Coronary artery (tissue), 2 donors: ENCODE results near the gene GSTO2.

Source experiments
- DNase-seq: peaks from one replicate; pipeline ENCODE4 v3.0.0-alpha.2; 2017; ENCODE audit warnings: low spot score
- H3K27ac ChIP-seq, 2 donors: fragments of 200-600 bp; sonication (generic); one replicate each; pipeline ENCODE4 v1.5.1; 2016 to 2019
- H3K4me3 ChIP-seq: fragments of 200-600 bp; sonication (generic); 2 replicates; pipeline ENCODE4 v1.5.1; 2016; ENCODE audit warnings: mild to moderate bottlenecking, moderate library complexity
- TF ChIP-seq, protein P1 (sequence below): fragments of 200-600 bp; sonication (generic); IDR thresholded peaks from one replicate; pipeline ENCODE4 v1.5.1; 2019; ENCODE audit warnings: antibody characterized with exemption

Gene GSTO2

GRCh38 chr10:104326991-104327610, 58.1 kb downstream of the GSTO2 start:
- DNase-seq: no peak
- peak overlapping the region; percentile 59 for H3K4me3 ChIP-seq
- TF ChIP-seq, protein P1, sequence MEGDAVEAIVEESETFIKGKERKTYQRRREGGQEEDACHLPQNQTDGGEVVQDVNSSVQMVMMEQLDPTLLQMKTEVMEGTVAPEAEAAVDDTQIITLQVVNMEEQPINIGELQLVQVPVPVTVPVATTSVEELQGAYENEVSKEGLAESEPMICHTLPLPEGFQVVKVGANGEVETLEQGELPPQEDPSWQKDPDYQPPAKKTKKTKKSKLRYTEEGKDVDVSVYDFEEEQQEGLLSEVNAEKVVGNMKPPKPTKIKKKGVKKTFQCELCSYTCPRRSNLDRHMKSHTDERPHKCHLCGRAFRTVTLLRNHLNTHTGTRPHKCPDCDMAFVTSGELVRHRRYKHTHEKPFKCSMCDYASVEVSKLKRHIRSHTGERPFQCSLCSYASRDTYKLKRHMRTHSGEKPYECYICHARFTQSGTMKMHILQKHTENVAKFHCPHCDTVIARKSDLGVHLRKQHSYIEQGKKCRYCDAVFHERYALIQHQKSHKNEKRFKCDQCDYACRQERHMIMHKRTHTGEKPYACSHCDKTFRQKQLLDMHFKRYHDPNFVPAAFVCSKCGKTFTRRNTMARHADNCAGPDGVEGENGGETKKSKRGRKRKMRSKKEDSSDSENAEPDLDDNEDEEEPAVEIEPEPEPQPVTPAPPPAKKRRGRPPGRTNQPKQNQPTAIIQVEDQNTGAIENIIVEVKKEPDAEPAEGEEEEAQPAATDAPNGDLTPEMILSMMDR: no peak
- H3K27ac ChIP-seq: peak overlapping the region in 1 of 2 donors; percentile 90

- Histone ChIP-seq H3K27ac (peak overlapping the region; percentile 77 to 90), H3K4me3 (peak overlapping the region; percentile 59)
- TF ChIP-seq, protein P1: no peak
- DNase-seq: no peak
Measured at GRCh38 chr10:104327745-104328645, 59.0 kb downstream of the GSTO2 start.

GRCh38 chr10:104328646-104328895, 59.6 kb downstream of the GSTO2 start:
- no peak for DNase-seq
- Histone ChIP-seq H3K4me3 (peak overlapping the region; percentile 59), H3K27ac (peak overlapping the region; percentile 77 to 90)
- TF ChIP-seq, protein P1: no peak

DNA sequence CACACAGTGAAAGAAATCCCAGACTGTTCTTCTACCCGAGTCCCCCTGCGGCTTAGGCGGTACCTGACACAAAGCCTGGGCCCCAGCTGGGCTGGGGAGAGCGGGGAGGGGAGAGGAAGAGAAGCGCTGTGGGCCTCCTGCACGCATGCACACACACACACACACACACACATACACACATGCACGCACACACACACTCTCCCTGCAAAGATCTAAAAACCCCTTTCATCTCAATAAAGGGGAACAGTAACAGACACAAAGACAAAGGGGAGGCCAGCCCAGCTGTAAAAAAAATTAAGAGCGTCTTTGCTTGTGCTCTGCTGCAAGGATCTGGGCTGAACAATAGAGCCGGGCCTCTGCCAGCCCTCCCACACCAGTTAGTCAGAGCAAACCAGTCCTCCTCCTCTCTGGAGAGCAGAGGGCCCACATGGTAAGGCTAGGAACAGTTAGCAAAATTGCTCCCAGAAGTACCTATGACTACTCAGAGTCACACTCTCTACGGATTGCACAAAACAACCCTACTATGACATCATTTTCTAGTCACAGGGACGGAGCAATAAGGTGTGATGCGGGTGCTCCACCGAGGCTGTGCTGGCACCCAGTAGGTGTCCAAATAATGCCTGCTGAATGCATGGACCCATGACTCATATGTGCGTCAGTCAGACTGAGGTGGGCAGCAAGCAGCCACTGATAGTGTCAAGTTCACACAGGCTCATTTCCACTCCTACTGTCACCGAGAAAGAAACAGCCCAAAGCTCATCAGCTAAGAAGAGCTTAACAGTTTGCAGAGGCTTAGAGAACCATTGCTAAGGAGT, 60.1 kb downstream of the GSTO2 start:
- DNase-seq: no peak
- Histone ChIP-seq H3K27ac (peak overlapping the region; percentile 77 to 90), H3K4me3 (peak overlapping the region; percentile 59)
- TF ChIP-seq, protein P1: no peak

GRCh38 chr10:104329735-104330134, 60.8 kb downstream of the GSTO2 start:
- TF ChIP-seq, protein P1: no peak
- Histone ChIP-seq H3K27ac (peak overlapping the region; percentile 77 to 90), H3K4me3 (peak overlapping the region; percentile 59)
- no peak for DNase-seq

GRCh38 chr10:104330168-104331110, 61.5 kb downstream of the GSTO2 start:
- DNase-seq: peak; percentile 69
- Histone ChIP-seq H3K4me3 (peak overlapping the region; percentile 59), H3K27ac (peak overlapping the region; percentile 77 to 90)
- TF ChIP-seq, protein P1: no peak
